ENCODE results near the gene CCR2.

CCR2 gene

GRCh38 chr3:46406788-46407611 is 53.1 kb downstream of the CCR2 start, which contains the start of the genes CCR5AS and CCRL2:
TSS of gene CCR5AS (minus strand) at chr3:46407066.
TSS of gene CCRL2 (plus strand) at chr3:46407259. CDS start at chr3:46408080, 821 bp downstream.
- H3K79me2 ChIP-seq (ENCODE audit: insufficient read depth, low read depth): no peaks in the 10 kb centered on the region
- no peak within 1 kb of the TSS for H3K4me2 ChIP-seq
- no peak within 1 kb of the TSS for H3K4me3 ChIP-seq (IDR thresholded peaks at IDR 0.05; ENCODE audit: insufficient read depth, low read depth, low read length)
- H3K27ac ChIP-seq: no peak within 1 kb of the TSS
- no peak within 1 kb of the TSS for H2AFZ ChIP-seq (ENCODE audit: low read depth)
- H3K36me3 ChIP-seq (ENCODE audit: insufficient read depth): no peaks in the 10 kb centered on the region
- H4K20me1 ChIP-seq (ENCODE audit: insufficient read depth): no peaks in the 10 kb centered on the region
- TF ChIP-seq CTCF (conservative IDR thresholded peaks at IDR 0.05; ENCODE audit: low read depth, low read length): no peak
- no peaks in the 10 kb centered on the region for H3K27me3 ChIP-seq (ENCODE audit: insufficient read depth, low read depth)
- no peaks in the 10 kb centered on the region for H3K4me1 ChIP-seq (ENCODE audit: low read depth, poor library complexity, severe bottlenecking)
- no peak within 1 kb of the TSS for H3K9ac ChIP-seq

- Histone ChIP-seq H3K9ac (no peak overlapping the region), H2AFZ (ENCODE audit: low read depth) (no peak overlapping the region), H3K36me3 (ENCODE audit: insufficient read depth) (no peaks in the 10 kb centered on the region), H3K4me1 (ENCODE audit: low read depth, poor library complexity, severe bottlenecking) (no peaks in the 10 kb centered on the region), H3K27ac (no peak overlapping the region), H3K4me2 (no peak overlapping the region), H4K20me1 (ENCODE audit: insufficient read depth) (no peaks in the 10 kb centered on the region), H3K27me3 (ENCODE audit: insufficient read depth, low read depth) (no peaks in the 10 kb centered on the region), H3K79me2 (ENCODE audit: insufficient read depth, low read depth) (no peaks in the 10 kb centered on the region), H3K4me3 (IDR thresholded peaks at IDR 0.05; ENCODE audit: insufficient read depth, low read depth, low read length) (no peak overlapping the region)
- no peak for TF ChIP-seq CTCF (conservative IDR thresholded peaks at IDR 0.05; ENCODE audit: low read depth, low read length)
Measured at GRCh38 chr3:46407970-46408369, 54.1 kb downstream of the CCR2 start.

- H3K9ac ChIP-seq: no peak overlapping the region
- no peak for TF ChIP-seq CTCF (conservative IDR thresholded peaks at IDR 0.05; ENCODE audit: low read depth, low read length)
- H3K4me2 ChIP-seq: no peak overlapping the region
- H3K27ac ChIP-seq: no peak overlapping the region
- H3K27me3 ChIP-seq (ENCODE audit: insufficient read depth, low read depth): no peaks in the 10 kb centered on the region
- no peaks in the 10 kb centered on the region for H3K36me3 ChIP-seq (ENCODE audit: insufficient read depth)
- H2AFZ ChIP-seq (ENCODE audit: low read depth): no peak overlapping the region
- no peaks in the 10 kb centered on the region for H3K4me1 ChIP-seq (ENCODE audit: low read depth, poor library complexity, severe bottlenecking)
- H3K79me2 ChIP-seq (ENCODE audit: insufficient read depth, low read depth): no peaks in the 10 kb centered on the region
- no peak overlapping the region for H3K4me3 ChIP-seq (IDR thresholded peaks at IDR 0.05; ENCODE audit: insufficient read depth, low read depth, low read length)
- no peaks in the 10 kb centered on the region for H4K20me1 ChIP-seq (ENCODE audit: insufficient read depth)
Measured at GRCh38 chr3:46408853-46409252, 54.9 kb downstream of the CCR2 start.

GRCh38 chr3:46409739-46410489 is 56.0 kb downstream of the CCR2 start:
- peaks cover 2% of the 10 kb centered on the region for H3K4me1 ChIP-seq (ENCODE audit: low read depth, poor library complexity, severe bottlenecking)
- no peaks in the 10 kb centered on the region for H4K20me1 ChIP-seq (ENCODE audit: insufficient read depth)
- no peak overlapping the region for H2AFZ ChIP-seq (ENCODE audit: low read depth)
- no peak overlapping the region for H3K4me3 ChIP-seq (IDR thresholded peaks at IDR 0.05; ENCODE audit: insufficient read depth, low read depth, low read length)
- H3K9ac ChIP-seq: no peak overlapping the region
- no peaks in the 10 kb centered on the region for H3K27me3 ChIP-seq (ENCODE audit: insufficient read depth, low read depth)
- no peak for TF ChIP-seq CTCF (conservative IDR thresholded peaks at IDR 0.05; ENCODE audit: low read depth, low read length)
- no peak overlapping the region for H3K27ac ChIP-seq
- H3K79me2 ChIP-seq (ENCODE audit: insufficient read depth, low read depth): no peaks in the 10 kb centered on the region
- H3K36me3 ChIP-seq (ENCODE audit: insufficient read depth): no peaks in the 10 kb centered on the region
- no peak overlapping the region for H3K4me2 ChIP-seq
